TTC549 (cell line): ENCODE measurements around the gene TENM4.
"Not testable (repeated sequence)": the region's sequence is repeated elsewhere in the genome, so short reads cannot be mapped to it uniquely, and the experiment has no call there.

ENCODE experiments used
- FAIRE-seq: peaks from 2 replicates; lab custom pipeline; 2012; peaks lifted over from hg19 to GRCh38; lab: Jason Lieb, UNC

Gene TENM4

GRCh38 chr11:79013509-79013908 lies 427.3 kb downstream of the TENM4 start:
- FAIRE-seq, result no peak

- FAIRE-seq, result no peak
These were observed 429.5 kb downstream of the TENM4 start for GRCh38 chr11:79011357-79011756.

GRCh38 chr11:79007771-79008402 lies 432.9 kb downstream of the TENM4 start:
- no peak for FAIRE-seq

GRCh38 chr11:79006854-79007253 lies 434.0 kb downstream of the TENM4 start:
- no peak for FAIRE-seq

GRCh38 chr11:78996007-78996406 lies 444.8 kb downstream of the TENM4 start:
- FAIRE-seq, result no peak

GRCh38 chr11:78995171-78995570 lies 445.7 kb downstream of the TENM4 start:
- no peak for FAIRE-seq

GRCh38 chr11:78993802-78994430 lies 446.9 kb downstream of the TENM4 start:
- no peak for FAIRE-seq

- FAIRE-seq, result no peak
These were observed 449.1 kb downstream of the TENM4 start for GRCh38 chr11:78991681-78992080.

- FAIRE-seq, result no peak
These were observed 450.6 kb downstream of the TENM4 start for GRCh38 chr11:78990261-78990660.

- FAIRE-seq, result no peak
These were observed 453.1 kb downstream of the TENM4 start for GRCh38 chr11:78987748-78988147.

GRCh38 chr11:78986305-78986704 lies 454.5 kb downstream of the TENM4 start:
- FAIRE-seq, result no peak

GRCh38 chr11:78985663-78986062 lies 455.2 kb downstream of the TENM4 start:
- FAIRE-seq, result no peak

GRCh38 chr11:78982473-78982872 lies 458.4 kb downstream of the TENM4 start:
- FAIRE-seq, result no peak

- FAIRE-seq, result no peak
These were observed 459.7 kb downstream of the TENM4 start for GRCh38 chr11:78981153-78981552.

GRCh38 chr11:78978831-78979230 lies 462.0 kb downstream of the TENM4 start:
- FAIRE-seq, result no peak

GRCh38 chr11:78977848-78978247 lies 463.0 kb downstream of the TENM4 start:
- FAIRE-seq, result not testable (repeated sequence)

- no peak for FAIRE-seq
These were observed 463.8 kb downstream of the TENM4 start for GRCh38 chr11:78977009-78977408.

GRCh38 chr11:78975081-78975480 lies 465.7 kb downstream of the TENM4 start:
- no peak for FAIRE-seq

- no peak for FAIRE-seq
These were observed 467.0 kb downstream of the TENM4 start for GRCh38 chr11:78973876-78974275.

GRCh38 chr11:78972590-78972989 lies 468.2 kb downstream of the TENM4 start:
- FAIRE-seq, result no peak

- no peak for FAIRE-seq
These were observed 468.7 kb downstream of the TENM4 start for GRCh38 chr11:78972177-78972576.

- FAIRE-seq, result no peak
These were observed 473.0 kb downstream of the TENM4 start for GRCh38 chr11:78967811-78968210.

GRCh38 chr11:78965432-78965831 lies 475.4 kb downstream of the TENM4 start:
- no peak for FAIRE-seq
